SK-N-SH (cell line): ENCODE data around the gene SMO. TPM values are rescaled to one million over a fixed set of nuclear protein-coding genes. Genes with fewer than 3 reads are reported as not detected.
"Not testable (repeated sequence)": the region's sequence is repeated elsewhere in the genome, so short reads cannot be mapped to it uniquely, and the experiment has no call there.

Experiments used
- CTCF ChIA-PET: fragments of 300-600, 350-600 bp; formaldehyde crosslinking; extraction: SDS; loops from one replicate; lab custom pipeline; 2021; lab: Yijun Ruan, JAX
- POLR2A ChIA-PET: fragments of 350-600 bp; sonication (Branson Sonifier 250); formaldehyde crosslinking; extraction: SDS; loops from one replicate; lab custom pipeline; 2020; ENCODE audit warnings: antibody characterized with exemption, inconsistent platforms; lab: Yijun Ruan, JAX
- DNase-seq: peaks from one replicate; pipeline ENCODE4 v3.0.0; 2012
- H2AFZ ChIP-seq: fragments of 200-600 bp; sonication (generic); 2 replicates; pipeline ENCODE4 v1.8.1; 2016; ENCODE audit warnings: antibody characterized with exemption, mild to moderate bottlenecking, low read depth
- H3F3A ChIP-seq: fragments of 200-600 bp; sonication (generic); replicated peaks from 2 replicates; pipeline ENCODE3; 2016; ENCODE audit warnings: antibody characterized with exemption, mild to moderate bottlenecking; ENCODE audit not compliant: insufficient read depth
- H3K27ac ChIP-seq, 2 experiments: fragments of 200-500 bp in 1 of 2; fragments of 200-600 bp in 1 of 2; sonication (Bioruptor generic) in 1 of 2; sonication (generic), shearing (Covaris generic) in 1 of 2; 2 replicates each; pipeline versions ENCODE4 v1.5.1 to v1.6.1; 2014 to 2016; ENCODE audit warnings: low read depth in 2 of 2, inconsistent platforms in 1 of 2, low read length in 1 of 2, mild to moderate bottlenecking in 1 of 2, mixed read lengths in 1 of 2
- H3K27me3 ChIP-seq: fragments of 200-600 bp; sonication (generic), shearing (Covaris generic); 2 replicates; pipeline ENCODE4 v1.6.1; 2016; ENCODE audit warnings: mixed run types; ENCODE audit not compliant: insufficient read depth
- H3K36me3 ChIP-seq, 2 experiments: fragments of 200-500 bp in 1 of 2; fragments of 200-600 bp in 1 of 2; sonication (Bioruptor generic) in 1 of 2; sonication (generic) in 1 of 2; replicated peaks in 1 of 2; 2 replicates each; pipeline versions ENCODE3 to v1.5.1; 2014 to 2016; ENCODE audit warnings: low read length in 1 of 2, mild to moderate bottlenecking in 1 of 2; ENCODE audit not compliant: insufficient read depth in 2 of 2, control insufficient read depth in 1 of 2
- H3K4me1 ChIP-seq, 2 experiments: fragments of 200-500 bp in 1 of 2; fragments of 200-600 bp in 1 of 2; sonication (Bioruptor generic) in 1 of 2; sonication (generic), shearing (Covaris generic) in 1 of 2; 2 replicates each; pipeline versions ENCODE4 v1.5.1 to v1.6.1; 2014 to 2016; ENCODE audit warnings: low read depth in 1 of 2, low read length in 1 of 2, mixed run types in 1 of 2; ENCODE audit not compliant: insufficient read depth in 2 of 2, control insufficient read depth in 1 of 2
- H3K4me2 ChIP-seq: fragments of 200-600 bp; sonication (generic), shearing (Covaris generic); 2 replicates; pipeline ENCODE4 v1.6.1; 2017; ENCODE audit warnings: mixed run types
- H3K4me3 ChIP-seq, 2 experiments: fragments of 200-500 bp in 1 of 2; fragments of 200-600 bp in 1 of 2; sonication (Bioruptor generic) in 1 of 2; sonication (generic), shearing (Covaris generic) in 1 of 2; 2 replicates each; pipeline versions ENCODE4 v1.5.1 to v1.8.1; 2014 to 2016; ENCODE audit warnings: low read depth in 2 of 2, inconsistent platforms in 1 of 2, low read length in 1 of 2, mild to moderate bottlenecking in 1 of 2, mixed read lengths in 1 of 2, moderate library complexity in 1 of 2
- H3K79me2 ChIP-seq: fragments of 200-600 bp; sonication (generic); 2 replicates; pipeline ENCODE4 v1.8.1; 2017; ENCODE audit warnings: mild to moderate bottlenecking; ENCODE audit not compliant: insufficient read depth
- H3K9ac ChIP-seq: fragments of 200-600 bp; sonication (generic); 2 replicates; pipeline ENCODE4 v1.6.1; 2017; ENCODE audit warnings: mixed run types
- H3K9me2 ChIP-seq: fragments of 200-600 bp; sonication (generic); 2 replicates; pipeline ENCODE4 v1.6.1; 2017; ENCODE audit warnings: mixed run types
- H3K9me3 ChIP-seq: fragments of 200-600 bp; sonication (generic); 2 replicates; pipeline ENCODE4 v1.6.1; 2017; ENCODE audit warnings: mixed run types, mild to moderate bottlenecking, moderate library complexity
- H4K20me1 ChIP-seq: fragments of 200-600 bp; sonication (generic); 2 replicates; pipeline ENCODE4 v1.6.1; 2017; ENCODE audit warnings: mild to moderate bottlenecking, mixed run types; ENCODE audit not compliant: insufficient read depth
- ELF1 ChIP-seq: IDR thresholded peaks from 2 replicates; pipeline ENCODE4 v1.4.0; 2012
- EP300 ChIP-seq, 2 experiments: IDR thresholded peaks; 2 replicates each; pipeline versions ENCODE4 v1.4.0 to v1.6.1; 2012; ENCODE audit warnings: borderline replicate concordance in 1 of 2, low read depth in 1 of 2, low read length in 1 of 2
- GATA2 ChIP-seq: sonication (generic); formaldehyde crosslinking; IDR thresholded peaks from 2 replicates; pipeline ENCODE4 v1.5.0; 2020; ENCODE audit warnings: mild to moderate bottlenecking, missing genetic modification reagents
- NFIC ChIP-seq: IDR thresholded peaks from 2 replicates; pipeline ENCODE4 v1.4.0; 2012; ENCODE audit warnings: borderline replicate concordance
- RFX5 ChIP-seq: IDR thresholded peaks from 2 replicates; pipeline ENCODE4 v1.6.1; 2012; ENCODE audit warnings: mild to moderate bottlenecking, improper control_type of control experiment, low read length
- SMC3 ChIP-seq: IDR thresholded peaks from 2 replicates; pipeline ENCODE4 v1.6.1; 2012; ENCODE audit warnings: low read depth, low read length, improper control_type of control experiment
- USF2 ChIP-seq: fragments of 150-350 bp; IDR thresholded peaks from 2 replicates; pipeline ENCODE4 v1.6.1; 2017; ENCODE audit warnings: antibody characterized with exemption, low read length, low read depth, borderline replicate concordance
- WGBS: methylation state at CpG from one replicate; pipeline ENCODE4 v1.1.6; 2017; ENCODE audit warnings: low lambda C conversion rate; 5-methylcytosine and 5-hydroxymethylcytosine counted together
- polyA plus RNA-seq, 3 experiments: library from polyadenylated mRNA; depleted of rRNA; stranded (reverse); fragments of >200 nt; gene quantifications; 2 replicates each; pipeline ENCODE4 v1.2.3, GENCODE V29; 2012

Gene SMO
- polyA plus RNA-seq, 1 of the 3 experiments (the other 2 are of a cell fraction) = 37.0 TPM

GRCh38 chr7:129252128-129252527, 63.7 kb downstream of the SMO start:
- POLR2A ChIA-PET = no interaction called here
- Histone ChIP-seq H3K27me3 (no peaks in the 10 kb centered on the region), H2AFZ (no peak overlapping the region), H3K27ac (no peak overlapping the region), H3K4me1 (peaks cover 0 to 6% of the 10 kb centered on the region in 2 experiments; a peak in 3 of 4 replicates), H3K9ac (no peak overlapping the region), H3K4me3 (no peak overlapping the region), H3K4me2 (no peak overlapping the region), H3F3A (no peaks in the 10 kb centered on the region), H3K79me2 (peaks cover 16% of the 10 kb centered on the region; the same call in 1 of the 2 replicates), H4K20me1 (no peaks in the 10 kb centered on the region), H3K9me3 (no peaks in the 10 kb centered on the region), H3K9me2 (no peaks in the 10 kb centered on the region), H3K36me3 (no peaks in the 10 kb centered on the region)
- CTCF ChIA-PET = interaction anchor here (1.2 to 5.6 kb wide), 8 partner anchors 20 to 116 kb away, joined by 3 to 19 read pairs (median 6); no protein-coding TSS in a partner anchor
- 47% methylated on average over 2 of the region's 2 CpGs for WGBS
- DNase-seq = peak; percentile 36
- TF ChIP-seq GATA2 (peak; percentile 39; the same call in 1 of the 2 replicates), USF2 (no peak), NFIC (no peak), EP300 (IDR thresholded peaks at IDR 0.05; ENCODE audit: borderline replicate concordance in 1 of 2, low read depth in 1 of 2, low read length in 1 of 2) (peak in 1 of 2 experiments; percentile 12; a peak in 1 of 4 replicates)

GRCh38 chr7:129252603-129253002, 64.2 kb downstream of the SMO start:
- H3K79me2 ChIP-seq = peaks cover 14% of the 10 kb centered on the region; the same call in 1 of the 2 replicates
- H3K27me3 ChIP-seq, H4K20me1 ChIP-seq, DNase-seq, H3F3A ChIP-seq, H3K4me3 ChIP-seq, H3K9me3 ChIP-seq, H3K4me2 ChIP-seq, POLR2A ChIA-PET, H3K36me3 ChIP-seq, H3K27ac ChIP-seq, H2AFZ ChIP-seq, H3K4me1 ChIP-seq, H3K9ac ChIP-seq, H3K9me2 ChIP-seq: not testable (repeated sequence)
- CTCF ChIA-PET = interaction anchor here (1.2 to 5.6 kb wide), 6 partner anchors 27 to 115 kb away, joined by 3 to 21 read pairs (median 6); no protein-coding TSS in a partner anchor
- 95% methylated on average over 5 of the region's 5 CpGs for whole genome bisulfite sequencing

DNA sequence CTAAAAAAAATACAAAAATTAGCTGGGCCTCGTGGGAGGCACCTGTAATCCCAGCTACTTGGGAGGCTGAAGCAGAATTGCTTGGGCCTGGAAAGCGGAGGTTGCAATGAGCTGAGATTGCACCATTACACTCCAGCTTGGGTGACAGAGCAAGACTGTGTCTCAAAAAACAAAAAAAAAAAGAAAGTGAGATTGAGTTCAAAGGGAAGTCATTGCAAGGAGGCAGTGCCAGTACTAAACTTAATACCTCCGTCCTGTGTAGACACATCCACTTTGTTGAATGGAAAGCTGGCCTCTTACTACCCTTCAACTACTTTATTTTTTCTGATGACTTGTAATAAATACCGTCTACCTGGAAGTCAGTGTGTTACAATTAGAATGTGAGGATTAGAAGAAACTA, 67.4 kb downstream of the SMO start:
- 87% methylated on average over 4 of the region's 4 CpGs for WGBS
- POLR2A ChIA-PET = no interaction called here
- Histone ChIP-seq H4K20me1 (no peaks in the 10 kb centered on the region), H3F3A (no peaks in the 10 kb centered on the region), H3K4me1 (peaks cover 0 to 6% of the 10 kb centered on the region in 2 experiments; a peak in 3 of 4 replicates), H3K36me3 (no peaks in the 10 kb centered on the region), H3K9me3 (no peaks in the 10 kb centered on the region), H3K9me2 (no peaks in the 10 kb centered on the region), H3K79me2 (0 out of 2 replicates have a peak, but pooled peaks cover 4% of the 10 kb centered on the region), H3K9ac (no peak overlapping the region), H3K4me3 (no peak overlapping the region), H3K27ac (no peak overlapping the region), H2AFZ (no peak overlapping the region), H3K4me2 (no peak overlapping the region), H3K27me3 (no peaks in the 10 kb centered on the region)
- CTCF ChIA-PET = interaction anchor here (1.3 to 2.1 kb wide), 2 partner anchors 37 to 43 kb away, joined by 3 to 16 read pairs; no protein-coding TSS in a partner anchor
- DNase-seq = no peak
- TF ChIP-seq ELF1 (no peak), SMC3 (no peak), RFX5 (no peak)
